ENCODE data around the gene FAM25A.

The FAM25A gene

DNA sequence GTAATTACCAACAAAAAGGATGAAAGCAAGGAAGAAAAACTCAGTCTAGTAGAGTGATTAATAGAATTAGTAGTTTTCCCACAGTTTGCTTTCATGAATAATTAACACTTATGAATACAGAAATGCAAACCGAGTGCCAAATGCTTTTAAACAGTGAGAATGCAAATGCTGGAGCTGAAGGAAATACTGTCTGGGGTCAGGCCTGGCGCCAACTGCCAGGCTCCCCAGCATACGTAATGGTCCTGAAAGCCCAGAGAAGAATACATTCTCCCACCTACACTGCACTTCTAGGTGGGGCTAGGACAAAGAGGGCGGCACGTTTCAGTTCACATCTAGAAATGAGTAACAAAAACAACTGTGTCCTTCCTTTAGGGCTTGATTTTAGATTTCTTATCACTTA is 44.6 kb downstream of the FAM25A start:
- no peak for DNase-seq (ENCODE audit: low spot score)

DNA sequence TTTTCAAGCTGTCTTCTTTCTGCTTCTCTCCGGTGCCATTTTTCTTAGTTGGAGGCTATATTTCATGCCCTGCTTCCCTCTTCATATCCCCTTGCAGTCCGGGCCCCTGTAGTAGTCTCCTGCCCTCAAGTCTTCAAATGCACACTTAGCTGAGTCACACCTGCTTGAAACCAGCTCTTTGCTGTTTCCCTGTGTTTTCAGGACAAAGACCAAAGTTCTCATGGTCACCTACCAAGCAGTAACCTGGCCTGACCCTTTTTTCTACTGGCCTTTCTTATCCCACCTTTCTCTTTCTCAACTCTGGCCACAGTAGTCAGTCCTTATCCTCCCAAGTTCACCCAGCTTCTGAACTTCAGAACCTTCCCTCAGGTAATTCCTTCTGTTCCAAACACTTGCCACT is 46.1 kb downstream of the FAM25A start:
- DNase-seq (ENCODE audit: low spot score) = no peak

DNA sequence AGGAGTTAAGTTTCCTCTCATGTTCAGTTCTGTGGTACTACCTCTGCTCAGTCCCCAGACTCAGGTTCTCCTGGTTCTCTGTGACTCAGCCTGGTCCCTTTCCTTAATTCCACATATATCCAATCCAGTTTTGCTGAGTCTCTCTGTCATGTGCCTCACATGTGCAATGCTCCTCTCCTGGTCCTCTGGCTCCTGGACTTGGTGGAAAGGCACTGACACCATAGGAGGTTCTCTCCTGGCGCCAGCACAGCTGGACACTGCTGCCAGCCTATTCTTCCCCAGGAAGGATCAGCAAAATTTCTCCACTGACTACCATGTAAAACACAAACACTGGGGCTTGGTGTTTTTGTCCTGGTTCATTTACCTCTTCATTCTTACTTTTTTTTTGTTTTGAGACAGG is 46.8 kb downstream of the FAM25A start:
- DNase-seq (ENCODE audit: low spot score) = no peak

DNA sequence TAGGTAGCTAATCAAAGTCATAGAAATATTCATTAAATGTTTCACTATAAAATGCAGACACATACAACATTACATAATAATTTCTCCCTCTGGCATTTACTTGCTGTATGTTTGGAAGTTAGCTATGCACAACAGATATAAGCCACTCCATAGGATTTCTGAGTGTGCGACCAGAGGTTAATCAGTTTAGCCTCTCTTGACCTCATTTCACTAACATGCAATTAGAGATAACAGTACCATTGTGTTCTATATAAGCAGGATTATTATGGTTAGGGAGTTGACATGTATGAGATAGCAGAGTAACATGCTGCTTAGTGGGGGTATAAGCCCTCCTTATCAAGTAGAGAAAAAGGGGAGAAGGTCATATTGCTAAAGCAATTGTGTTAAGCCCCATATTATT is 48.2 kb downstream of the FAM25A start:
- no peak for DNase-seq (ENCODE audit: low spot score)

- no peak for DNase-seq (ENCODE audit: low spot score)
These were observed 52.4 kb downstream of the FAM25A start for GRCh38 chr10:87072449-87072848.

Data from LoVo (cell line).